Measurements from ENCODE around the gene PSMB7. TPM values are rescaled to one million over a fixed set of nuclear protein-coding genes. Genes with fewer than 3 reads are reported as not detected.

The PSMB7 gene
- total RNA-seq, 3 donors from 2014 or later (not counting 1 experiment from before 2014, with no cell fraction given) = 75.6 to 75.9 (median 75.8) TPM

DNA sequence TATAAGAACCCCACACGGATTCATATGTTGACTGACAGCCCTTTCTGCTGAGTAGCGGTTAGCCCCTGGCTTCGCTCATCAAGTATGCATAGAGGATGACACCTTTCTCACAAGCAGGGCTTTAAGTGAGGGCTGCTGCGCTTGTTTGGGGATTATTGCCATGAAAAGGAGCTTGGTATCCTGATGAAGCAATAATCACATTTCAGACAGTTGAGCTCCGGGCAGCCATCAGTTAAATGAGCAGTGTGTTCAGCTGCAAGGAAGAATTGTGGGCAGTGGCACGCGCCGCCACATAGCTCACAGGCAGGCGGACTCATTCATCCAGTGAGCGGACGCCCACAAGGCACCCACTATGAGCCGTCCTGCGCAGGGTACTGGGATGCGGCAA is 79.9 kb downstream of the PSMB7 start:
- no peaks in the 10 kb centered on the region for H3K4me1 ChIP-seq (ENCODE audit: control insufficient read depth, insufficient read depth, low read length)
- Mint-ChIP-seq H3K4me3 (no peak overlapping the region), H3K27me3 (ENCODE audit: low read depth in 2 of 2) (no peaks in the 10 kb centered on the region), H3K9me3 (no peaks in the 10 kb centered on the region), H3K36me3 (no peaks in the 10 kb centered on the region), H3K27ac (no peak overlapping the region), H3K4me1 (peaks cover 0 to 2% of the 10 kb centered on the region in 2 donors)
- no peaks in the 10 kb centered on the region for H3K27me3 ChIP-seq (ENCODE audit: control insufficient read depth, insufficient read depth, low read length)
- DNase-seq (no peak), ATAC-seq (no peak)
- 91% methylated on average over 14 of the region's 14 CpGs for WGBS (ENCODE audit: insufficient coverage)
- no peak overlapping the region for H3K27ac ChIP-seq (ENCODE audit: low read length)
- intact Hi-C loops (cut with micrococcal nuclease) = no loop called here
- H3K4me3 ChIP-seq (ENCODE audit: low read length) = no peak overlapping the region
- H3K9me3 ChIP-seq (ENCODE audit: control insufficient read depth, insufficient read depth, low read length) = no peaks in the 10 kb centered on the region
- peaks cover 27% of the 10 kb centered on the region for H3K36me3 ChIP-seq (ENCODE audit: control insufficient read depth, insufficient read depth, low read length)
- TF ChIP-seq, protein P1, sequence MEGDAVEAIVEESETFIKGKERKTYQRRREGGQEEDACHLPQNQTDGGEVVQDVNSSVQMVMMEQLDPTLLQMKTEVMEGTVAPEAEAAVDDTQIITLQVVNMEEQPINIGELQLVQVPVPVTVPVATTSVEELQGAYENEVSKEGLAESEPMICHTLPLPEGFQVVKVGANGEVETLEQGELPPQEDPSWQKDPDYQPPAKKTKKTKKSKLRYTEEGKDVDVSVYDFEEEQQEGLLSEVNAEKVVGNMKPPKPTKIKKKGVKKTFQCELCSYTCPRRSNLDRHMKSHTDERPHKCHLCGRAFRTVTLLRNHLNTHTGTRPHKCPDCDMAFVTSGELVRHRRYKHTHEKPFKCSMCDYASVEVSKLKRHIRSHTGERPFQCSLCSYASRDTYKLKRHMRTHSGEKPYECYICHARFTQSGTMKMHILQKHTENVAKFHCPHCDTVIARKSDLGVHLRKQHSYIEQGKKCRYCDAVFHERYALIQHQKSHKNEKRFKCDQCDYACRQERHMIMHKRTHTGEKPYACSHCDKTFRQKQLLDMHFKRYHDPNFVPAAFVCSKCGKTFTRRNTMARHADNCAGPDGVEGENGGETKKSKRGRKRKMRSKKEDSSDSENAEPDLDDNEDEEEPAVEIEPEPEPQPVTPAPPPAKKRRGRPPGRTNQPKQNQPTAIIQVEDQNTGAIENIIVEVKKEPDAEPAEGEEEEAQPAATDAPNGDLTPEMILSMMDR (IDR thresholded peaks at IDR 0.05) = no peak

DNA sequence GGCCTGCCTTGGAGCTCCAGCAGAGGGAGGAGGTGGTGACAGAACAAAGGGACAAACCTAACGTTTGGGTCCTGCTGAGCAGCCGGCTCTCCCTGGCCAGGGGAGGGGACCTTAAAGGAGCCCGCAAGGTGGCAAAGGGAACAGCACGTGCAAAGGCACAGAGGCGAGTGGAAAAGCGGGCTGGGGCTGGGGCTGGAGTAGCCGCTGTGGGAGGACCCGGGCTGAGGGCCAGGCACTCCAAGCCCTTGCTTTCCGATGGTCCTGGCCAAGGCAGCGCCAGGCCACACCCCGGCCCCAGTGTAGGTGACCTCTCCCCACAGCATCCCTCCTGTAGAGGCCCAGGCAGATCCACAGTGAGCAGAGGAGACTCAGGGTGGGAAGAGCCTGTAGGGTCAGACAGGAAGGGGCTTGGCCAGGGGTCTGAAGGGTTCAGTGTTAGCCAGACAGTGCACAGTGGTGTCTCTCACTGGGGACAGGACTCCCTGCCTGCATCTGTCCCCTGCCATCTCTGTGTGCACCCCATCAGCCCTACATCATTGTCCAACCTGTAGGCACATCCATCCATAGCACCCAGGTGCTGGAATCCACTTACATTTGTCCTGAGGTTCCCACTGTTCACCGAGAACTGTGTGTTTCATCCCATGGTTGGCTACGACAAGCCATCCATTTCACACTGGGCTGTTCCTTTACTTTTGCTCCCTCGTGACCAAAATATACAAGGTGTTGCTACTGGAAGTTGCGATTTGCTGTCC is 80.5 kb downstream of the PSMB7 start:
- H3K27me3 Mint-ChIP-seq (ENCODE audit: low read depth in 2 of 2) = no peaks in the 10 kb centered on the region
- Histone ChIP-seq H3K4me3 (ENCODE audit: low read length) (no peak overlapping the region), H3K4me1 (ENCODE audit: control insufficient read depth, insufficient read depth, low read length) (no peaks in the 10 kb centered on the region), H3K9me3 (ENCODE audit: control insufficient read depth, insufficient read depth, low read length) (no peaks in the 10 kb centered on the region), H3K36me3 (ENCODE audit: control insufficient read depth, insufficient read depth, low read length) (peaks cover 25% of the 10 kb centered on the region), H3K27ac (ENCODE audit: low read length) (no peak overlapping the region), H3K27me3 (ENCODE audit: control insufficient read depth, insufficient read depth, low read length) (no peaks in the 10 kb centered on the region)
- WGBS (ENCODE audit: insufficient coverage) = 95% methylated on average over 15 of the region's 15 CpGs
- intact Hi-C loops (cut with micrococcal nuclease) = no loop called here
- no peaks in the 10 kb centered on the region for H3K36me3 Mint-ChIP-seq
- TF ChIP-seq, protein P1 (IDR thresholded peaks at IDR 0.05) = no peak
- H3K4me1 Mint-ChIP-seq = peaks cover 0 to 8% of the 10 kb centered on the region in 2 donors
- DNase-seq (no peak), ATAC-seq (no peak)
- H3K4me3 Mint-ChIP-seq = no peak overlapping the region
- no peak overlapping the region for H3K27ac Mint-ChIP-seq
- H3K9me3 Mint-ChIP-seq = no peaks in the 10 kb centered on the region

DNA sequence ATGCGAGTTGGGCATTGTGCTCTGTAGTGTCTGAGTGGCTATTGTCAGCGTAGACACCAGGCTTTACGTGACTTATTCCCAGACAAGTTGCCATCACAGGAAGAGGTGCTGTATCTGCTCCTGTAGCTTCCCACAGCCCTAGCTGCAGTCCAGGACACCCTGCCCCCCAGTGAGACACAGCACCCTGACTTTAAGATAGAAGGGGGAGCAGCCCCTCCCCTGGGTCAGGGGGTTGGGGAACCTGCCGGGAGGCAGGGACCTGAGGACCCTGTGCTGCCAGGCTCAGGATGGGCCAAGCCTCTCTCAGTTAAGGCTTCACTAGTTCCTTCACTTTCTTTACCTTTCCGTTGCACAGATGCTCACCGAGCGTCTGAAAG is 82.1 kb downstream of the PSMB7 start:
- TF ChIP-seq, protein P1 (IDR thresholded peaks at IDR 0.05) = no peak
- Mint-ChIP-seq H3K27ac (no peak overlapping the region), H3K36me3 (no peaks in the 10 kb centered on the region), H3K27me3 (ENCODE audit: low read depth in 2 of 2) (no peaks in the 10 kb centered on the region), H3K9me3 (no peaks in the 10 kb centered on the region), H3K4me1 (peaks cover 0 to 8% of the 10 kb centered on the region in 2 donors), H3K4me3 (no peak overlapping the region)
- Histone ChIP-seq H3K4me1 (ENCODE audit: control insufficient read depth, insufficient read depth, low read length) (no peaks in the 10 kb centered on the region), H3K27me3 (ENCODE audit: control insufficient read depth, insufficient read depth, low read length) (no peaks in the 10 kb centered on the region), H3K27ac (ENCODE audit: low read length) (no peak overlapping the region), H3K36me3 (ENCODE audit: control insufficient read depth, insufficient read depth, low read length) (peaks cover 39% of the 10 kb centered on the region), H3K9me3 (ENCODE audit: control insufficient read depth, insufficient read depth, low read length) (no peaks in the 10 kb centered on the region), H3K4me3 (ENCODE audit: low read length) (no peak overlapping the region)
- no peak for ATAC-seq
- WGBS (ENCODE audit: insufficient coverage) = 97% methylated on average over 7 of the region's 7 CpGs
- intact Hi-C loops (cut with micrococcal nuclease) = no loop called here
- no peak for DNase-seq

Data from natural killer cell (primary cell).